A172 (cell line): ENCODE measurements around the gene KCND2. TPM values are rescaled to one million over a fixed set of nuclear protein-coding genes. Genes with fewer than 3 reads are reported as not detected.
A peak's percentile ranks its signal among the peaks of the same experiment; 100 is the strongest.

Experiments
- DNase-seq: peaks from one replicate; pipeline ENCODE4 v3.0.0-alpha.2; 2015; ENCODE audit warnings: low spot score
- total RNA-seq: library from RNA; depleted of rRNA; stranded (reverse); fragments of >200 nt; shearing (Covaris generic); gene quantifications from 2 replicates; pipeline ENCODE4 v1.2.3, GENCODE V29; 2014

KCND2 gene
- total RNA-seq, 1 experiment from 2014 or later: 0.02 TPM

GRCh38 chr7:120311028-120311788 lies 38.2 kb downstream of the KCND2 start:
- DNase-seq: no peak

GRCh38 chr7:120320218-120320961 lies 47.4 kb downstream of the KCND2 start:
- DNase-seq: no peak

- DNase-seq: no peak
These were observed 54.1 kb downstream of the KCND2 start for GRCh38 chr7:120327054-120327453.

GRCh38 chr7:120332433-120332832 lies 59.5 kb downstream of the KCND2 start:
- DNase-seq: no peak

GRCh38 chr7:120334475-120334874 lies 61.5 kb downstream of the KCND2 start:
- no peak for DNase-seq

GRCh38 chr7:120337308-120337907 lies 64.4 kb downstream of the KCND2 start:
- peak; percentile 21 for DNase-seq

- no peak for DNase-seq
These were observed 71.3 kb downstream of the KCND2 start for GRCh38 chr7:120344276-120344675.

- no peak for DNase-seq
These were observed 80.2 kb downstream of the KCND2 start for GRCh38 chr7:120353171-120353570.

GRCh38 chr7:120360918-120361317 lies 87.9 kb downstream of the KCND2 start:
- no peak for DNase-seq

- DNase-seq: no peak
These were observed 90.4 kb downstream of the KCND2 start for GRCh38 chr7:120363414-120363813.

GRCh38 chr7:120370954-120371353 lies 98.0 kb downstream of the KCND2 start:
- DNase-seq: no peak

GRCh38 chr7:120373174-120373573 lies 100.2 kb downstream of the KCND2 start:
- no peak for DNase-seq

- DNase-seq: no peak
These were observed 121.6 kb downstream of the KCND2 start for GRCh38 chr7:120394595-120394994.

GRCh38 chr7:120395526-120396019 lies 122.6 kb downstream of the KCND2 start:
- DNase-seq: peak; percentile 4

- no peak for DNase-seq
These were observed 125.5 kb downstream of the KCND2 start for GRCh38 chr7:120398284-120399000.

- DNase-seq: no peak
These were observed 128.0 kb downstream of the KCND2 start for GRCh38 chr7:120400806-120401455.

- DNase-seq: peak; percentile 35
These were observed 129.2 kb downstream of the KCND2 start for GRCh38 chr7:120402079-120402767.

GRCh38 chr7:120402801-120403200 lies 129.8 kb downstream of the KCND2 start:
- no peak for DNase-seq

GRCh38 chr7:120404042-120404441 lies 131.1 kb downstream of the KCND2 start:
- no peak for DNase-seq

GRCh38 chr7:120405652-120406051 lies 132.7 kb downstream of the KCND2 start:
- no peak for DNase-seq

- peak; percentile 32 for DNase-seq
These were observed 134.0 kb downstream of the KCND2 start for GRCh38 chr7:120407010-120407409.
